Smooth muscle cell (in vitro differentiated cells): ENCODE data around the gene HTT-AS. TPM values are rescaled to one million over a fixed set of nuclear protein-coding genes. Genes with fewer than 3 reads are reported as not detected.

ENCODE experiments used
- DNase-seq: peaks from one replicate; lab custom pipeline; 2025; ENCODE audit not compliant: unreplicated experiment; lab: John Stamatoyannopoulos, UW
- H2AFZ ChIP-seq: fragments of 200-600 bp; sonication (generic); 2 replicates; pipeline ENCODE4 v1.6.0; 2016; ENCODE audit warnings: antibody characterized with exemption, low read depth, mild to moderate bottlenecking
- H3F3A ChIP-seq: fragments of 200-600 bp; sonication (generic); 2 replicates; pipeline ENCODE4 v1.6.0; 2017; ENCODE audit warnings: antibody characterized with exemption, low read depth
- H3K27ac ChIP-seq: fragments of 200-600 bp; sonication (generic); 2 replicates; pipeline ENCODE4 v1.5.1; 2016; ENCODE audit warnings: low read depth, mild to moderate bottlenecking
- H3K27me3 ChIP-seq: fragments of 200-600 bp; sonication (generic); 2 replicates; pipeline ENCODE4 v1.6.1; 2016; ENCODE audit warnings: low read depth, mild to moderate bottlenecking
- H3K36me3 ChIP-seq: fragments of 200-600 bp; sonication (generic); 2 replicates; pipeline ENCODE4 v1.5.1; 2016; ENCODE audit warnings: low read depth
- H3K4me1 ChIP-seq: fragments of 200-600 bp; sonication (generic); 2 replicates; pipeline ENCODE4 v1.5.1; 2016; ENCODE audit warnings: low read depth
- H3K4me2 ChIP-seq: fragments of 200-600 bp; sonication (generic); 2 replicates; pipeline ENCODE4 v1.6.0; 2016; ENCODE audit warnings: mild to moderate bottlenecking
- H3K4me3 ChIP-seq: fragments of 200-600 bp; sonication (generic); 2 replicates; pipeline ENCODE4 v1.5.1; 2016; ENCODE audit warnings: mild to moderate bottlenecking
- H3K79me2 ChIP-seq: fragments of 200-600 bp; sonication (generic); 2 replicates; pipeline ENCODE4 v1.6.0; 2016; ENCODE audit warnings: low read depth, mild to moderate bottlenecking
- H3K9ac ChIP-seq: fragments of 200-600 bp; sonication (generic); 2 replicates; pipeline ENCODE4 v1.6.0; 2016; ENCODE audit warnings: low read depth
- H3K9me3 ChIP-seq: fragments of 200-600 bp; sonication (generic); replicated peaks from 2 replicates; pipeline ENCODE4 v1.5.1; 2016; ENCODE audit warnings: low read depth
- H4K20me1 ChIP-seq: fragments of 200-600 bp; sonication (generic); 2 replicates; pipeline ENCODE4 v1.6.0; 2016; ENCODE audit warnings: low read depth
- WGBS: methylation state at CpG from one replicate; pipeline ENCODE4 v1.1.7; 2016; ENCODE audit warnings: low lambda C conversion rate; 5-methylcytosine and 5-hydroxymethylcytosine counted together
- polyA plus RNA-seq: library from polyadenylated mRNA; unstranded; fragments of >200 nt; fragmentation: Nextera tagmentation; extraction: Ambion mirVana; gene quantifications from 2 replicates; pipeline ENCODE4 v1.2.1, GENCODE V29; 2016
- total RNA-seq: library from RNA; depleted of rRNA; stranded (reverse); fragments of >200 nt; gene quantifications from 2 replicates; pipeline ENCODE4 v1.2.3, GENCODE V29; 2014
- TF ChIP-seq, protein P1 (sequence below): fragments of 200-600 bp; sonication (generic); IDR thresholded peaks from 2 replicates; pipeline ENCODE4 v1.5.1; 2017; ENCODE audit warnings: borderline replicate concordance, mild to moderate bottlenecking, antibody characterized with exemption; ENCODE audit not compliant: insufficient read depth, poor library complexity, severe bottlenecking

HTT-AS gene
- total RNA-seq (not detected in 2 replicates), polyA plus RNA-seq (not detected in 2 replicates)

DNA sequence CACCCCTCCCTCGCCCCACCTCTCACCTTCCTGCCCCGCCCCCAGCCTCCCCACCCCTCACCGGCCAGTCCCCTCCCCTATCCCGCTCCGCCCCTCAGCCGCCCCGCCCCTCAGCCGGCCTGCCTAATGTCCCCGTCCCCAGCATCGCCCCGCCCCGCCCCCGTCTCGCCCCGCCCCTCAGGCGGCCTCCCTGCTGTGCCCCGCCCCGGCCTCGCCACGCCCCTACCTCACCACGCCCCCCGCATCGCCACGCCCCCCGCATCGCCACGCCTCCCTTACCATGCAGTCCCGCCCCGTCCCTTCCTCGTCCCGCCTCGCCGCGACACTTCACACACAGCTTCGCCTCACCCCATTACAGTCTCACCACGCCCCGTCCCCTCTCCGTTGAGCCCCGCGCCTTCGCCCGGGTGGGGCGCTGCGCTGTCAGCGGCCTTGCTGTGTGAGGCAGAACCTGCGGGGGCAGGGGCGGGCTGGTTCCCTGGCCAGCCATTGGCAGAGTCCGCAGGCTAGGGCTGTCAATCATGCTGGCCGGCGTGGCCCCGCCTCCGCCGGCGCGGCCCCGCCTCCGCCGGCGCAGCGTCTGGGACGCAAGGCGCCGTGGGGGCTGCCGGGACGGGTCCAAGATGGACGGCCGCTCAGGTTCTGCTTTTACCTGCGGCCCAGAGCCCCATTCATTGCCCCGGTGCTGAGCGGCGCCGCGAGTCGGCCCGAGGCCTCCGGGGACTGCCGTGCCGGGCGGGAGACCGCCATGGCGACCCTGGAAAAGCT is at the start of gene HTT-AS, which contains the start of gene HTT:
HTT-AS (minus strand) TSS at position 461 of the 768 bp plus-strand sequence.
HTT (plus strand) TSS at position 604 of the 768 bp plus-strand sequence; CDS start at position 749, 145 bp downstream.
- no peaks in the 10 kb centered on the region for H3F3A ChIP-seq
- H3K27me3 ChIP-seq, result no peaks in the 10 kb centered on the region
- H2AFZ ChIP-seq, result peak within 1 kb of the TSS; percentile 98
- DNase-seq, result peak; percentile 99
- peak within 1 kb of the TSS; percentile 97 for H3K4me3 ChIP-seq
- peak within 1 kb of the TSS; percentile 95 for H3K4me2 ChIP-seq
- H3K27ac ChIP-seq, result peak within 1 kb of the TSS; percentile 99
- H4K20me1 ChIP-seq, result peaks cover 36% of the 10 kb centered on the region
- no peaks in the 10 kb centered on the region for H3K9me3 ChIP-seq
- H3K9ac ChIP-seq, result peak within 1 kb of the TSS; percentile 99
- TF ChIP-seq, protein P1, sequence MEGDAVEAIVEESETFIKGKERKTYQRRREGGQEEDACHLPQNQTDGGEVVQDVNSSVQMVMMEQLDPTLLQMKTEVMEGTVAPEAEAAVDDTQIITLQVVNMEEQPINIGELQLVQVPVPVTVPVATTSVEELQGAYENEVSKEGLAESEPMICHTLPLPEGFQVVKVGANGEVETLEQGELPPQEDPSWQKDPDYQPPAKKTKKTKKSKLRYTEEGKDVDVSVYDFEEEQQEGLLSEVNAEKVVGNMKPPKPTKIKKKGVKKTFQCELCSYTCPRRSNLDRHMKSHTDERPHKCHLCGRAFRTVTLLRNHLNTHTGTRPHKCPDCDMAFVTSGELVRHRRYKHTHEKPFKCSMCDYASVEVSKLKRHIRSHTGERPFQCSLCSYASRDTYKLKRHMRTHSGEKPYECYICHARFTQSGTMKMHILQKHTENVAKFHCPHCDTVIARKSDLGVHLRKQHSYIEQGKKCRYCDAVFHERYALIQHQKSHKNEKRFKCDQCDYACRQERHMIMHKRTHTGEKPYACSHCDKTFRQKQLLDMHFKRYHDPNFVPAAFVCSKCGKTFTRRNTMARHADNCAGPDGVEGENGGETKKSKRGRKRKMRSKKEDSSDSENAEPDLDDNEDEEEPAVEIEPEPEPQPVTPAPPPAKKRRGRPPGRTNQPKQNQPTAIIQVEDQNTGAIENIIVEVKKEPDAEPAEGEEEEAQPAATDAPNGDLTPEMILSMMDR, result no peak
- H3K79me2 ChIP-seq, result peaks cover 37% of the 10 kb centered on the region
- under 1% methylated on average over 51 of the region's 81 CpGs for WGBS
- H3K36me3 ChIP-seq, result no peaks in the 10 kb centered on the region
- H3K4me1 ChIP-seq, result peaks cover 16% of the 10 kb centered on the region

DNA sequence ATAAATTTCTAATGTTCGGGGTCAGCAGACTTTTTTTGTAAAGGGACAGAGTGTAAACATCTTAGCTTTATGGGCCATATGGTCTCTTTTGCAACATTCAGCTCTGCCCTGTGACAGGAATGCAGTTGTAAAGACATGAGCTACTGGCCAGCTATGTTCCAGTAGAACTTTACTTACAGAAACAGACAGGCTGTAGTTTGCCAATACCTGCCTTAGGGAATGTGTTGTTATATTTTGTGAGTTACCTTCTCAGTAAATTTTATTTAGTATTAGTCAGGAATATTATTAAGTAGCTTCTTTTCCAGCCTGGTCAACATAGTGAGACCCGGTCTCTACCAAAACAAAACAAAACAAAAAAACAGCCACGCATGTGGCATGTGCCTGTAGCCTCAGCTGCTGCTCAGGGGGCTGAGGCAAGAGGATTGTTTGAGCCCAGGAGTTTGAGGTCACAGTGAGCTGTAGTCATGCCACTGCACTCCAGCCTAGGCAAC is 48.9 kb upstream of the HTT-AS start:
- peaks cover 24% of the 10 kb centered on the region for H3F3A ChIP-seq
- TF ChIP-seq, protein P1, result no peak
- WGBS, result 38% methylated on average over 3 of the region's 3 CpGs
- H4K20me1 ChIP-seq, result no peaks in the 10 kb centered on the region
- H3K9me3 ChIP-seq, result no peaks in the 10 kb centered on the region
- H3K27ac ChIP-seq, result peak overlapping the region; percentile 98
- peak overlapping the region; percentile 87 for H3K9ac ChIP-seq
- H3K27me3 ChIP-seq, result no peaks in the 10 kb centered on the region
- H2AFZ ChIP-seq, result no peak overlapping the region
- H3K36me3 ChIP-seq, result no peaks in the 10 kb centered on the region
- no peak overlapping the region for H3K4me3 ChIP-seq
- DNase-seq, result no peak
- H3K79me2 ChIP-seq, result no peaks in the 10 kb centered on the region
- peak overlapping the region; percentile 70 for H3K4me2 ChIP-seq
- H3K4me1 ChIP-seq, result peaks cover 6% of the 10 kb centered on the region

DNA sequence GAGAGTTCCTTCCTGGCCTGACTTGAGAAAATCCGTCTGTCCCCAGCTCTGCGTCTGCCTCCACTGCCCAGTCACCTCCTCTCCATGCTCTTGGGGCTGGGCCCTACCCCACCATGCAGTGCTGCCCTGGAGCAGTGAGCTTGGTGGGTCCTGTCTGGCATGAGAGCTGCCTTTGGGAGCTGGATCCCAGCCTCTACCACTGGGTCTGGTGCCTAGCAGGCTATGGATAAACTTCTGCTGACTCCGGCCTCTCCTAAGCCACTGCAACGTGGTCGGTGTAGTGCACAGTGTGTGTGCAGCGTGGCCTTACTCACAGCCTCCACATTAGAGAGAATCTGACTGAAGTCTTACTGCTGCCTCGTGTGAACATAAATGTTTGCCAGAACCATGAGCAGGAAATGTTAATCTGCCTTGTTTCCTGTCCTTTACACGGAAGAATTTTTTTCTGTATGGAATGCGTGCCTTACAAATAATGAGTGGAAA is 47.8 kb upstream of the HTT-AS start:
- 29% methylated on average over 9 of the region's 9 CpGs for WGBS
- no peaks in the 10 kb centered on the region for H3K79me2 ChIP-seq
- no peaks in the 10 kb centered on the region for H3K9me3 ChIP-seq
- H3K27ac ChIP-seq, result peak overlapping the region; percentile 98
- TF ChIP-seq, protein P1, result no peak
- DNase-seq, result peak; percentile 35
- no peak overlapping the region for H2AFZ ChIP-seq
- H3K4me1 ChIP-seq, result peaks cover 6% of the 10 kb centered on the region
- H3K27me3 ChIP-seq, result no peaks in the 10 kb centered on the region
- peak overlapping the region; percentile 70 for H3K4me2 ChIP-seq
- no peaks in the 10 kb centered on the region for H3K36me3 ChIP-seq
- peak overlapping the region; percentile 87 for H3K9ac ChIP-seq
- no peaks in the 10 kb centered on the region for H4K20me1 ChIP-seq
- peaks cover 24% of the 10 kb centered on the region for H3F3A ChIP-seq
- no peak overlapping the region for H3K4me3 ChIP-seq
